ENCODE results near the gene PCAT7.

The PCAT7 gene

GRCh38 chr9:94613003-94613402 lies 58.1 kb downstream of the PCAT7 start:
- H3K36me3 ChIP-seq (ENCODE audit: control insufficient read depth, insufficient read depth, low read length) = no peaks in the 10 kb centered on the region
- WGBS, 2 experiments = 95 to 100% methylated on average over 2 to 3 of the region's 3 CpGs
- no peaks in the 10 kb centered on the region for H3K27me3 ChIP-seq (ENCODE audit: control insufficient read depth, insufficient read depth, low read length, poor library complexity, severe bottlenecking)
- no peak overlapping the region for H3K27ac ChIP-seq (ENCODE audit: insufficient read depth, low read depth, low read length, poor library complexity, severe bottlenecking)
- H3K9me3 ChIP-seq (ENCODE audit: control insufficient read depth, low read length) = no peaks in the 10 kb centered on the region
- H3K4me1 ChIP-seq (ENCODE audit: control insufficient read depth, insufficient read depth, low read length) = peaks cover 7% of the 10 kb centered on the region
- no peak overlapping the region for H3K4me3 ChIP-seq (ENCODE audit: insufficient read depth, low read depth, low read length)

GRCh38 chr9:94619026-94619425 lies 64.1 kb downstream of the PCAT7 start:
- H3K4me1 ChIP-seq (ENCODE audit: control insufficient read depth, insufficient read depth, low read length) = no peaks in the 10 kb centered on the region
- no peak overlapping the region for H3K4me3 ChIP-seq (ENCODE audit: insufficient read depth, low read depth, low read length)
- H3K27me3 ChIP-seq (ENCODE audit: control insufficient read depth, insufficient read depth, low read length, poor library complexity, severe bottlenecking) = no peaks in the 10 kb centered on the region
- H3K36me3 ChIP-seq (ENCODE audit: control insufficient read depth, insufficient read depth, low read length) = no peaks in the 10 kb centered on the region
- no peak overlapping the region for H3K27ac ChIP-seq (ENCODE audit: insufficient read depth, low read depth, low read length, poor library complexity, severe bottlenecking)
- WGBS, 2 experiments = 91 to 99% methylated on average over 4 of the region's 4 CpGs
- H3K9me3 ChIP-seq (ENCODE audit: control insufficient read depth, low read length) = no peaks in the 10 kb centered on the region

Measured in ectodermal cell (in vitro differentiated cells).